ENCODE measurements around the gene ZNF197.
"Not testable (repeated sequence)": the region's sequence is repeated elsewhere in the genome, so short reads cannot be mapped to it uniquely, and the experiment has no call there.

Gene ZNF197

DNA sequence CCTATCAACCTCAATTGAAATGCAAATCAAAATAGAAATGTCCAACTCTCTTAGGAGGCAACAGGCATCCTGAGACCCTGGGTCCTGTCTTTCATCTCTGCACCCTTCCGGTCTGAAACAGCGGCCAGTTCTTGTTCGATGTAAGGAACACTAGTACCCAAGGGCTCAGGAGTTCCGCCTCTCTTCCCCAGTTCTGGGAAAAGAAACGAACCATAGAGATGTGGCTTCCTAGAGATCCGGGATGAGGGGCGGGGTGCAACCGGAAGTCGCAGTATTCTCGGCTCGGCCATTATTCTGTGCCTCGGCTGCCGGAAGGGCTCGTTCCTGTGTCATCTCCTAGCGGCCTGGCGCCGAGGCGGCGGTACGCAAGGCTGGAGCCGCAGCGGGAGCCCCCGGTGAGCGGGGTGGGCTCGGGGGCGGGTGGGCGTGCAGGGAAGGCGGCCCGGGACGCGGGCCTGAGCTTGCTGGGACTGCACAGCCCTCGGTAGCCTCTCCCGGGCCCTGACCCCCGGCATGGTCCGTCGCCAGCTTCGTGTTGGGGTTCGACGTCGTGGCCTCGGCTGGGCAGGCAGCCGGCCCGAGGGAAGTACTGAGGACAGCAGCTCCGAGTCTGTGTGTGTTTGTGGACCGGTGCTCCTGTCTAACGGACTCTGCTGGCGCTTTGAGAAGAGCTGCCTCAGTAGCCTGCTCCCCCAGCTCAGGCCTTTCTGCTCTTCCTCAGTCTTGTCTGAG is at the start of gene ZNF197:
TSS of gene ZNF197 (plus strand) at position 288 of the 732 bp plus-strand sequence. CDS start 4,119 bp downstream, outside the sequence.
- DNase-seq: peak; percentile 81 to 84

DNA sequence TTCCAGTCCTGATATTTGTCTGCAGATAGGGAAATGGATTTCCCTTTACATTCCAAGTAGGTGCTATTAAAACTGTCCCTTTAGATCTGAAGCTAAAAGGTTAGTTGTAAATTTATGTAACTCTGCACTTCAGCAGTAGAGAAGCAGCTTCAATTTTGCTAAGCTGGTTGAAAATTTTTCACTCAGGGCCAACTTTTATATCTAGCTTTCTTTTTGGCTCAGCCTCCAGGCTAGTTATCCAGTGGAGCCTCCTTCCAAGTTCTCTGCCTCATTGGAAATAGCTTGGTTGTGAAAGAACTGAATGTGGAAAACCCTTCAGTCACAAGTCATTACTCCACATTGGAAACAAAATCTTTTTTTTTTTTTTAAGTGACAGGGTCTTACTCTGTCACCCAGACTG is 48.2 kb upstream of the ZNF197 start:
- no peak for DNase-seq

DNA sequence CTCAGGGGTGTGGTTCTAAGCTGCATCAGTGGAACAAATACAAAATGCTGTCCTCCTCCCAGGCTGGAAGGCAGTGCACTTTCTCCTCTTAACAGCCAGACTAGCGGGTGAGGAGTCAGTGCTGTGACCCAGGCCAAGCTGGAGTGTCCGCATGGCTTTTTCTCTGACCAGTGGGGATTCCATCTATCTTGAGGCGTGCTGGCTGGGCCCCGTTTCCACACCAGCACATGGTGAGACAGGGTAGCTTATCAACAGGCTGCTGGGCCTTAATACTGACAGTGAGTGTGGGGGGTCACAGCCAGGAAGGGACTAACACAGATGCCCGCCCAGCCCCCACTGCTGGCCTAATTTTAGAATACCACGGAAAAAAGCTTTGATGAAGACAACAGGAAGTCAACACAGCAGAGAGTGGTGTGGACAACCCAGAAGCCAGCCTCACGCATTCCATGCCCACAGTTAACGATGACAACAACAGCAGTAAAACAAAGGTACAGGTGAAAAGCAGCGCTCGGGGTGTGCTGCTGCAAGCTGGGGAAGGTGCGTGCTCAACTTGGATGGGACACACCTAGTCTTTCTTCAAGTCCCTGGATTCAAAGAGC is 47.4 kb upstream of the ZNF197 start:
- not testable (repeated sequence) for DNase-seq

DNA sequence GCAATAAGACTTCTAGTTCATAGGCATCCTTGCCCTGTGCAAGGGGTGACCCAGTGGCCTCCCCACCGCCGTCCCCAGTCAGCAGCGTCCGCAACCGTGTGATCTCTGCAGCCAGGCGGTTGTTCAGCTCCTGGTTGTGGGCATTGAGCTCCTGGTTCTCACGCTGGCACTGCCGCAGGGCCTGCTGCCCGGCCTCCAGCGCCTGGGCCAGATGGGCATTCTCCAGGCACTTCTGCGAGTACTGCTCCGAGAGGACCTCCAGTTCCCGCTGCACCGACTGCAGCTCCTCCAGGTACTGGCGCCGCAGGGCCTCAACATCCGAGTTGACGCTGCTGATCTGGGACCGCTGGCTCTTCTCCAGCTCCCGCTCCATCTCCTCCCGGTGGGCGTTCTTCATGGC is 46.5 kb upstream of the ZNF197 start:
- DNase-seq: not testable (repeated sequence)

DNA sequence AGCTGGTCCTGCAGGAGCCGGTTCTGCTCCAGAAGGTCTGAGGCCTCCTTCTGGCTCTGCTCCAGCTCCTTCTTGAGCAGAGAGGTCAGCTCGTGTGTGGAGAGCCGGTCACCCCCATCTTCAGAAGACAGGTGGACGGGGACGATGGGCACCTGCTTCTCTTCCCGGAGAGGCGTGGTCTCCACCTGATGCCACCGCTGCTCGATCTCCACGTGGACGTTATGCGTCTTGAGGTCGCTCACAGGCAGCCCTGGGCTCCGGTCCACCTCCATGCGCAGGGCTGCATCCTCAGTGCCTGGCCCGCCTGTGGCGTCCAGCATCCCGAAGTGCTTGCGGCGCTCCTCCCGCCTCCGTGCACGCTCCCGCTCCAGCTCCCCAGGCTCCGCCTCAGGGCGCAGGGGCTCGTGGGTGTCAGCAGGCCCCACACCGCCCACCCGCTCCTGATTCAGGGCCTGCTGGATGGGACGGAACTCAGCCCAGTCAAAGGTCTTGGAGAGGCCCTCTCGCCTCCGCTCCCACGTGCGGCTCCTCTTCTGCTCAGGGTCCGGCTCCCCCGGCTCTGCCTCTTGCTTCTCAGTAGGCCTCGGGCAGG is 45.8 kb upstream of the ZNF197 start:
- not testable (repeated sequence) for DNase-seq

DNA sequence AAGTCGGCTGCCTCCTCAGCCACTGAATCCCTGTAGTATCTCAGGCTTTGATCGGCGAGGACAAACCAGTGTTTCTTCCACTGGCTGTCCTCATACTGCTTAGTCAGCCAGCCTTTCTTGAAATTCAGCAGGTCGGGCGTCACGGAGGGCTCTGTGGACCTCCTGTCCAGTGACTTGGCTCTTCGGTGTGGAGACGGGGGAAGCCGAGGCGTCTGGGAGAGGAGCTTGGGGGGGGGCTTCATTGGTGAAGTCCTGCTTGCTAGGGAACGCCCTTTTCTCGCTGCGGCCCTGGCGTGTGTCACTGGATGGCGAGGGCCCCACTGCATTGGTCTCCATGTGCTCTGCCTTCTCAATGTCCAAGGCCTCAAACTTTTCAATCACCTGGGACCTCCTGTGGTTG is 45.1 kb upstream of the ZNF197 start:
- DNase-seq: not testable (repeated sequence)

DNA sequence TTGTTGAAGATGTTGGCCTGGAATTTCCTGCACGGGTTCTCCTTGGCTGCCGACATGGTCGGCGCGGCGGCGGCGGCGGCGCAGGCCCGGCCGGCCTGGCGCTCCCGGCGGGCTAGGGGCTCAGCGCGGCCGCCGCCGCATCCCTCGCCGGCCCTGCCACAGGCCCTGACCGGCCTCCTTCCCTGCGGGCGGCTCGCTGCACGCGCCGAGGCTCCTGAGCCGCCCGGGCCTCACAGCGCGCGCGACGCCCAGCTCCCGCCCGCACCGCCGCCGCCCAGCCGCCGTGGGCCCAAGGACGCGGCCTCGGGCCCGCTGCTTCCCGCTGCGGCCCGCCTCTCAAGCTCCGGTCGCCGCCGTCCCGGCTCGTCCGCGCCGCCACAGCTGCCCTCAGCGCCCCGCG is 43.9 kb upstream of the ZNF197 start:
- DNase-seq: not testable (repeated sequence)

DNA sequence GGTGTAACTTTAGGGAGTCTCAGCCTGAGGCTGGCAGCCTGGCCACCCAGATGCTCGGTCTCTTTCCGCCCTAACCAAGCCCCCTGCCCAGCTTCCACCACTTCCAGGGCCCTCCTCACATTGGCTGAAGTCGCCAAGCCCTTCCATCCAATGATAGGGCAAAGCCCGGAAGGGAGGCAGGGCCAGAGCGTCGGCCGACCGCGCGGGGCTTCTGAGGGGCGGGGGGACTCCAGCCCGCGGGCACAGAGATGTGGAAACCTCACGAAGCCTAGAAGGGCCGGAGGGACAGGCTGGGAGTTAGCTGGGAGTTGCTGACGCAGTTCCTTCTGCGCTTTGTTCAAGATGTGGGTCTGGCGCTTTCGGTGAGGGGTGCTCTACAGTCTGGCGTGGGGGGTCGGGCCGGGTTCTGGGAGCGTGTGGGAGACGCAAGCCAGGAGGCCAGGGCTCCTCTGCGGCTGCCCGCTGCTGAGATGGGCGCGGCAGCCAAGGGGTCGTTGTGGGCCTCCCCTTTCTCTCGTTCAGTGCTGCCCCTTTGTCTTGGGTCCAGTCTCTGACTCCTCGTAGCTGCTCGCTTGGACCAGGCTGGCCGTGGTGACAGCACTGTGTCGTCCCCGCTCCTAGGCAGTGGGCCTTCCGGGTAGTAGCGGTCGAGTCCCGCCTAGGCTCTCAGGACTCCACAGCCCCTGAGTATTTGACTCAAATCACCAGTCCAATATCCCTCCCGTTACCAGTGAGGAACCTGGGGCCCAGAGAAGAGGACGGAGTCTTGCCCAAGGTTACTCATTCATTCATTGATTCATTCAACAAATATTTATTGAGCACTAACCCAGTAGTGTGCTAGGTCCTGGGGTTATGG is 40.0 kb upstream of the ZNF197 start, which contains the start of gene ZNF660:
TSS of gene ZNF660 (plus strand) at position 319 of the 856 bp plus-strand sequence. CDS start 9,230 bp downstream, outside the sequence.
- DNase-seq: peak in 1 of 2 experiments; percentile 4

DNA sequence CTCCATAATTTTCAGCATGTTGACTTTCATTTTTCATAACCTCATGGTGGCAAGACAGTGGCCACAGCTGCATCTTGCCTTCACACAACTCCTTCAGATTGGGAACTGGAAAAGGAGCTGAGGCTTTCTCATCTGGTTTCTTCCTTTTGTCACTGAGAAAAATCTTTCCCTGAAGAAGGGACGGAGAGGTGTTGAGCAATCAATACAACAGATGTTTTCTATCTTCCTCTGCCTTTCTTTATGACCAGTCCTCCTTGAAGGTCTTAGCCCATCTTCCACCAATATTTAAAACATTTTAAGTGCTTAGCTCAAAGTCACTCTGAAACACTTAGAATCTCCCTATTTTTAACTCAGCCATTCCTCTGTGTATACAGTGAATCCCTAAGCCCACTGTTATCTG is 28.2 kb upstream of the ZNF197 start:
- DNase-seq: no peak

DNA sequence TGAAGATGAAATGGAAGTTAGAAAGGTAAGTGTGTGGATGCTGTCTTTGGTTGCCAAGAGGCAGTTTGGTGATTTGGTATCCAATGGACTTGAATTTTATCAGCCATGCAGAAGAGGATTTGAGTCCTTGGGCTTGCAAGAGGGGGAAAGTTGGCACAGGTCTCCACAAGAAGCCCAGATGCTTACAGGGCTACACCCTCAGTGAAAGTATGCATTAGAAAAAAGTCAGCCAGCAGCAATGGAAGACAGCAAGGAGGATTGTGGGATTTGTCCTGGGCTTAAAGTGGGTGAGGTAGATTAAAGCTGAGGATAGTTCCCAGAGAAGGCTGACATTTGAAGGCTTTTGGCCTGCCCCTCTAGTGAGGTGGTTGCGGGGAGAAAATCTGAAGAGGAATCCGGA is 23.1 kb upstream of the ZNF197 start:
- no peak for DNase-seq

DNA sequence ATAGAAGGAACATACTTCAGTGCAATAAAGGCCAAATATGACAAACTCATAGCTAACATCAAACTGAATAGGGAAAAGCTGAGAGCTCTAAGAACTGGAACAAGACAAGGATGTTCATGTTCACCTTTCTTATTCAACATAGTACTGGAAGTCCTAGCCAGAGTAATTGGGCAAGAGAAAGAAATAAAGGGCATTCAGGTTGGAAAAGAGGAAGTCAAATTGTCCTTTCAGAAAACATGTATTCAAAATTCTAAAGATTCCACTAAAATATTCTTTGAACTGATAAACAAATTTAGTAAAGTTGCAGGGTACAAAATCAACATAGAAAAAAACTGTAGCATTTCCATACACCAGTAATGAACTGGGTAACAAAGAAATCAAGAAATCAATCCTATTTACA is 12.2 kb upstream of the ZNF197 start:
- DNase-seq: peak in 1 of 2 experiments; percentile 7

DNA sequence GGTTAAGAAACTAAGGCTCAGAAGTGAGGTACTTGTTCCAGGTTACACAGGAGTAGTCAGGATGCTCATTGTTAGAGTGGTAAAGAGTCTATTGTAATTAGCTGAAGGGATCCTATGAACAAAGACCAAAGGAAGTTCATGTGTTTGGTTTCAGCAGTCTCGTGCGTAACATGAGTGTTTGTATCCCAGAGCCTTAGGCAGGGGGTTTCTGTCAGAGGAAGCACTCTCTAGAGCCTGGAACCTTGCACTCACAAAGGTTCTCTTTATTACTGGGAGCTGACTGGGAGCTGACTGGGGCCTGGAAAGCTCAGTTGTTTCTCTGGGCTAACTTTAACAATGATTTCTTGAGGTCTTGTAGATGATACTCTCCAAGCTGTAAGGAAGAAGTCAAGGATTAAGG is 3.9 kb downstream of the ZNF197 start:
- no peak for DNase-seq

DNA sequence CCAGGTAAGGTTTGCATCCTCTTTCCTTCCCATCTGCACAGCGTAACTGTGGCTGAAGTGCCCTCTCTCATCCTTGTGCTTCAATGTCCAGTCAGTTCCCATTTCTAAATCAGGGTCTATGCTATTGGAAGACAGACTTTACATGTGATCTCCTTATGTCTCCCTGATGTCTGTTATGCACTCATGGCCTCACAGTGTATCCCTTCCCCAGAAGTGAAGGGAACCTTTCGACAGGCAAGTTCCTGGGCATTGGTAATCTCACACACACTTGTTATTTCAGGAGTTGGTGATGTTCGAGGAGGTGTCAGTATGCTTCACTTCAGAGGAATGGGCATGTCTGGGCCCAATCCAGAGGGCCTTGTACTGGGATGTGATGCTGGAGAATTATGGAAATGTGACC is 7.4 kb downstream of the ZNF197 start:
- DNase-seq: no peak

DNA sequence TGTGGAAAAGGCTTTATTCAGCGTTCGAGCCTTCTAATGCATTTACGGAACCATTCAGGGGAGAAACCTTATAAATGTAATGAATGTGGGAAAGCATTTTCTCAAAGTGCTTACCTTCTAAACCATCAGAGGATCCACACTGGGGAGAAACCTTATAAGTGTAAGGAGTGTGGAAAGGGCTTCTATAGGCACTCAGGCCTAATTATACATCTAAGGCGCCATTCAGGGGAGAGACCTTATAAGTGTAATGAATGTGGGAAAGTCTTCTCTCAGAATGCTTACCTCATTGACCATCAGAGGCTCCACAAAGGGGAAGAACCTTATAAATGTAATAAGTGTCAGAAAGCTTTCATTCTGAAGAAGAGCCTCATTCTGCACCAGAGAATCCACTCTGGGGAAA is 17.5 kb downstream of the ZNF197 start:
- no peak for DNase-seq

DNA sequence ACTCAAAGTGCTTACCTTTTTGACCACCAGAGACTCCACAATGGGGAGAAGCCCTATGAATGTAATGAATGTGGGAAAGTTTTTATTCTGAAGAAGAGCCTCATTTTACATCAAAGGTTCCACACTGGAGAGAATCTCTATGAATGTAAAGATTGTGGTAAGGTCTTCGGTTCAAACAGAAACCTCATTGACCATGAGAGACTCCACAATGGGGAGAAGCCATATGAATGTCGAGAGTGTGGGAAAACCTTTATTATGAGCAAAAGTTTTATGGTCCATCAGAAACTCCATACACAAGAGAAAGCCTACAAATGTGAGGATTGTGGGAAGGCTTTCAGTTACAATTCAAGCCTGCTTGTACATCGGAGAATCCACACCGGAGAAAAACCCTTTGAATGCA is 18.2 kb downstream of the ZNF197 start:
- DNase-seq: no peak

DNA sequence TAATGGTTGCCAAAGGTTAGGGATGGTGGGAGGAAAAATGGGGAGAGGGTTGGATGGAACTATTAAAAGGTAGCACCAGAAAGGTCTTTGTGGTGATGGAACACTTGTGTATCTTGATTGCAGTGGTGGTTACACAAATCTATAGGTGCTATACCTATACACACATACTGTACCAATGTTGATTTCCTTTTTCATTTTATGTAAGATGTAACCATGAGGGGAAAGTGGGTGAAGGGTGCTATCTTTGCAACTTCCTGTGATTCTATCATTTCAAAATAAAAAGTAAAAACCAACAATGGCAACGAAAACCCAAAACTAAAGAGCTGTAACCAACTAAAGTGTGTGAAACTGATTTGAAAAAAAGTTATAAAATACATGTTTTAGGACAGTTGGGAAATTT is 22.9 kb downstream of the ZNF197 start:
- no peak for DNase-seq

DNA sequence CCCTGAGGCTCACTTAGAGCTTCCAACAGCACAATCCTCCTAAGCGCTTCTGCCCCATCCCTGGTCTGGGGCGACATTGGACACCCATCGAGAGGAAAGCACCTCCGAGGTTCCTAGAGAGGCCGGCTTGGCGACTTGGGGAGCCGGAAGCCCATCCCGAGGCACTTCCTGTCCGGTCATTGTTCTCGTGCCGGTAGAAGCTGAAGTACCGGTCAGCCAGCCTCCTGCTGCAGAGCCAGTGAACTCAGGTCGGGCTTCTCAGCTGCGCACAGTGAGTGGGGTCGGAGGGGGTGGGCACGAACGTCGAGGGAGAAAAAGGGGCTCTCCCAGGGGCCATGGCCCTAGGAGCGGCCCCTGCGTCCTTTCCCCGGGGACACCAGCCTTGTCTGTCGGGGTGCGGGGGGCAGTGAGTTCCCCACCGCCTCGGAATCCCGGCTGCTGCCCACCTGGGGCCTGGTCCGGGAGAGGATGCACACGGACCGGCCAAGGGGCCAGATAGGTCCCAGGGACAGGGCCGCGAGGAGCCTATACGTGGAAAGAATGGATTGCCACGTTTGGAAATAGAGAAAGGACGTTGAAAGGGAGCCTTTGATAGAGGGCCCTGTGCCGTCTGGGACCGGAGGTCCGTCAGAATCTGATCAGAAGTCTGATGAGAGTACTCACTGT is 23.9 kb downstream of the ZNF197 start, which contains the start of gene ZNF35:
TSS of gene ZNF35 (plus strand) at position 169 of the 666 bp plus-strand sequence. CDS start 2,336 bp downstream, outside the sequence.
- peak; percentile 81 for DNase-seq

DNA sequence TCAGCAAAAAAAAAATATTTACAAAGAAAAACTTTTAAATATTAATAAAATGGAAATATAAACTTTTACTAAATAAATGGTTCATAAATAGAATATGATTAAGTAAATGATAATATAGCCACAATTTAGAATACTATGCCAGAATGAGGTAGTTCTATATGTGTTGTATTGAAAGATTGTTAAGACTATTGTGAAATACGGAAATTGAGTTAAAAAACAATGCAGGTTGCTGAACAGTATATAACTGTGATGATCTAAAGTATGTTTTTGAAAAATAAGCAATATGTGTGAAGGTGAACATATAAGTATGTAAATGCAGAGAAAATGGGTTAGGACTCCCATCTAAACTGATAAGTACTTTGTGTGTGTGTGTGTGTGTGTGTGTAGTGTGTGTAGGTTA is 24.9 kb downstream of the ZNF197 start:
- no peak for DNase-seq

DNA sequence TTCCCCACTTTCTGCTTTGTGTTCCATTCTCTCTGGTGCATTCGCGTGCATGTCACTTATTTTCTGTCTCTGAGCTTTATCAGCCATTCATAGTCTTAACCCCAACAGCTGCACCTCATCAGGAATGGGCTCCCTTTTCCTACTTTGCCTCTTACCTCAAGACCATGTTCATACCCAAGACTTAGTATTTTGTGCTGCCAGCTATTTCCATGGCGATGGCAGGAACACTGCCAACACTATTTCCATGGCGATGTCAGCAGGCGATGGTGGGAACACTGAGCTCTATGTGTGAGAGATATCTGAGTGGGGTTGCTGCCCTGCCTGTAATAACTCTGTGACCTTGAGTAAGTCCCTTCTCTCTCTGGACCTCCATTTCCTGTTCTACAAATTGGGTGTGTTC is 29.2 kb downstream of the ZNF197 start:
- DNase-seq: no peak

DNA sequence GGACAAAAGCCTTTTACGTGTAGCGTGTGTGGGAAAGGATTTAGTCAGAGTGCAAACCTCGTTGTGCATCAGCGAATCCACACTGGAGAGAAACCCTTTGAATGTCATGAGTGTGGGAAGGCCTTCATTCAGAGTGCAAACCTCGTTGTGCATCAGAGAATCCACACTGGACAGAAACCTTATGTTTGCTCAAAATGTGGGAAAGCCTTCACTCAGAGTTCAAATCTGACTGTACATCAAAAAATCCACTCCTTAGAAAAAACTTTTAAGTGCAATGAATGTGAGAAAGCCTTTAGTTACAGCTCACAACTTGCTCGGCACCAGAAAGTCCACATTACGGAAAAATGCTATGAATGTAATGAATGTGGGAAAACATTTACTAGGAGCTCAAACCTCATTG is 34.2 kb downstream of the ZNF197 start:
- no peak for DNase-seq

DNA sequence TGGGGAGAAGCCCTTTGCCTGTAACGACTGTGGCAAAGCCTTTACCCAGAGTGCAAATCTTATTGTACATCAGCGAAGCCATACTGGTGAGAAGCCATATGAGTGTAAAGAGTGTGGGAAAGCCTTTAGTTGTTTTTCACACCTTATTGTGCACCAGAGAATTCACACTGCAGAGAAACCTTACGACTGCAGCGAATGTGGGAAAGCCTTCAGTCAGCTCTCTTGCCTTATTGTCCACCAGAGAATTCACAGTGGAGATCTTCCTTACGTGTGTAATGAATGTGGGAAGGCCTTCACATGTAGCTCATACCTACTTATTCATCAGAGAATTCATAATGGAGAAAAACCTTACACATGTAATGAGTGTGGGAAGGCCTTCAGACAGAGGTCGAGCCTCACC is 34.6 kb downstream of the ZNF197 start:
- DNase-seq: no peak

DNA sequence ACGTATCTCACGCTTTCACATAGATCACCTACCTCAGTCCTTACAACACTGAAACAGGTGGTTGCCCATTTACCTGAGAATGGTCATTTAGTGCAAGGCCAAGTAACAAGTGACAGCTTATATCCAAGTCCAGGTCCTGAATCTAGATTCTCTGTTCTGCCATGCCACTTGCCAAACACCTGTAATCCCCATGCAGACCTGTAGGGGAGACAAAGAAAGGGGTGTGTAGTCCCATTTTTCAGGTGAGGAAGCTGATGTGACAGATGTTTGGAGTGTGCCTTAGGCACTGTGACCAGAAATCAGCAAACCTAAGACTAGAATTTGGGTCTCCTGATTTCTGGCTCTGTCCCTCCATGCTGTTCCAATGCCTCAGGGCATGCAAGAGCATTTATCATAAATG is 36.4 kb downstream of the ZNF197 start:
- peak in 1 of 2 experiments; percentile 4 for DNase-seq

All from Kasumi-1 (cell line).